HG02678 (cell line): ENCODE results near the gene POU4F1.
A peak's percentile ranks its signal among the peaks of the same experiment; 100 is the strongest.
"Not testable (repeated sequence)": the region's sequence is repeated elsewhere in the genome, so short reads cannot be mapped to it uniquely, and the experiment has no call there.

ENCODE experiments used
- ATAC-seq: cut with Tn5 transposase; IDR thresholded peaks from one replicate; pipeline ENCODE4 v1.9.1; 2021; ENCODE audit warnings: mild to moderate bottlenecking, moderate library complexity; ENCODE audit not compliant: unreplicated experiment

The POU4F1 gene, protein sequence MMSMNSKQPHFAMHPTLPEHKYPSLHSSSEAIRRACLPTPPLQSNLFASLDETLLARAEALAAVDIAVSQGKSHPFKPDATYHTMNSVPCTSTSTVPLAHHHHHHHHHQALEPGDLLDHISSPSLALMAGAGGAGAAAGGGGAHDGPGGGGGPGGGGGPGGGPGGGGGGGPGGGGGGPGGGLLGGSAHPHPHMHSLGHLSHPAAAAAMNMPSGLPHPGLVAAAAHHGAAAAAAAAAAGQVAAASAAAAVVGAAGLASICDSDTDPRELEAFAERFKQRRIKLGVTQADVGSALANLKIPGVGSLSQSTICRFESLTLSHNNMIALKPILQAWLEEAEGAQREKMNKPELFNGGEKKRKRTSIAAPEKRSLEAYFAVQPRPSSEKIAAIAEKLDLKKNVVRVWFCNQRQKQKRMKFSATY

DNA sequence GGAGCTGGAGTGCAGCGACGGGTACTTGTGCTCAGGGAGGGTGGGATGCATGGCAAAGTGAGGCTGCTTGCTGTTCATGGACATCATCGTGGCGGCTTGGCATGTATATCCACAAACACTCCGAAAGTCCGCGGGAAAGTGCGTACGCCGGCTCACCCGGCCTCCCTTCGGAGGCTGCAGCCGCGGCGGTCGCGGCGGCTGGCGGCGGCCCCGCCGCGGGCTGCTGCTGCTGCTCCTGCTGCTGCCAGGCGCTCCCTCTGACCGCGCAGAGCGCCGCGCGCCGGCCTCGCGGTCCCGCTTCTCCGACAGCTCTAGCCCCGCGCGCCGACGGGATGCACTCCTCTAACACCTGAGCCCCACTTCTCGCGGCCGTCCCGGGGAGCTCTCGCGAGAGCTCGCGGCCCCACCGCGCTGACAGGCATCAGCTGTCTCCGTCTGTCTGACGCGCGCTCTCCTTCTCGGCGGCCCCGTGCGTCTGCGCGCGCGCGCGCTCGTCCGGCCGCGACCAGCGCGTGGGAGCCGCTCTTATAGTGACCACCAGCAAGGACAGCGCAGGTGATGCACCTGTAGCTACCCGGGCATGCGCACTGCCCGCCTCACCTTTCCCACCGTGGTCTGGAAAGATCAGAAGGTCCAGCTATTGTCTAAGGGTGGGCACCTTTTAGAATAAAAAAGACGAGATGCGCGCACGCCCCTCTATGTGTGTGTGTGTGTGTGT lies at the start of gene POU4F1:
Gene POU4F1, minus strand, starts transcription at position 313 of the 718 bp plus-strand sequence. Its CDS starts 226 bp downstream, at position 87.
- peak; percentile 92 for ATAC-seq

GRCh38 chr13:78652651-78653050 lies 49.3 kb upstream of the POU4F1 start:
- ATAC-seq: no peak

GRCh38 chr13:78650717-78651083 lies 47.3 kb upstream of the POU4F1 start:
- ATAC-seq: no peak

DNA sequence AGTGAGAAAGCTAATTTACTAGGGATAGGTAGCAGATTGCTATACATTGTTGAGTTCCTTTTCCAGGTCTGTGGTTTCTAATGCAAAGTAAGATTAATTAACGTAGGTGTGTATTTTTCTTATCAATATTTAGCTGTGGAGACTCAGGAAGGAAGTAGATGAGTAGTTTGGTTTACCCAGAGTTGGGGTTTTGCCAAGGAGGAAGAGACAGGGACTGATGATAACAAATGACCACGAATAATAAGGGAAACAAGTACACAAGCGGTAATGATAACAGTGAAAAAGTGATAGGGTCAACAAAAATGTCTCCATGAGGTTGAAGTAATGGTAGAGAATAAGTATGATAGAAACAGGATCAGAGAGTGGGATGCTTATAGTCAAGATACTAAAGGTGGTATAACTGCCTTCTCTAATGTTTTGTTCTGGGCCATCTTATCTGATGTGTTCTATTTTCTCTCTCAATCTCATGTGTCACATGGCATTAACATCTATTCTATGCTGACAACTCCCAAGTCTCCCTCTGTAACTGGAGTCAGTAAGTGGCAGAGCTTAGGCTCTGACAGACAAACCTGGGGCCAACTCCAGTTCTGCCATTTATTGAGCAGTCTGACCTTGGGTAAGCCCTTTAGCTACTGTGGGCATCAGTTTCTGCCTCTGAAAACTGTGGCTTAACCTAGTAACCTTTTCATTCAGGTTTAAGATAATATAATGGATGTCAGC lies 46.8 kb upstream of the POU4F1 start:
- ATAC-seq: no peak

- ATAC-seq: not testable (repeated sequence)
These were observed 43.8 kb upstream of the POU4F1 start for GRCh38 chr13:78647109-78647678.

GRCh38 chr13:78638216-78638615 lies 34.9 kb upstream of the POU4F1 start:
- peak; percentile 68 for ATAC-seq

GRCh38 chr13:78636495-78636894 lies 33.1 kb upstream of the POU4F1 start:
- no peak for ATAC-seq

DNA sequence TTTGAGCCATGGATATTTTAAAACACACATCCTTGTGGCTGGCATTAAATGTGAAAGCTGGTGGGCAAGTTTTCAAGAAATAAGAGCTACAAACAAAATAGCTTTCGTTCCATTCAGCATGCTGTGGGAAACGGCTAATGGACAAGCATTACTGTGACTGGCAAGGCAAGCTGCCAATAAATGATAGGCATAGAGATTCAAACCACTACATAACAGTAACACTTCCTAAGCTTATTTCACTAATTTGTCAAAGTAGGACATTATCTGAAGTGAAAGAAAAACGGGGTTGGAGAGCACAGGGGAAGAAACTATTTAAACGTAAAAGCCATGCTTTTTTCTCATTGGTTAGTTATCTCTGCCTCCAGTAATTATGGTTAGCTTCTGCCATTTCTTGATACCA lies 29.6 kb upstream of the POU4F1 start:
- no peak for ATAC-seq

GRCh38 chr13:78631077-78631476 lies 27.7 kb upstream of the POU4F1 start:
- ATAC-seq: no peak

DNA sequence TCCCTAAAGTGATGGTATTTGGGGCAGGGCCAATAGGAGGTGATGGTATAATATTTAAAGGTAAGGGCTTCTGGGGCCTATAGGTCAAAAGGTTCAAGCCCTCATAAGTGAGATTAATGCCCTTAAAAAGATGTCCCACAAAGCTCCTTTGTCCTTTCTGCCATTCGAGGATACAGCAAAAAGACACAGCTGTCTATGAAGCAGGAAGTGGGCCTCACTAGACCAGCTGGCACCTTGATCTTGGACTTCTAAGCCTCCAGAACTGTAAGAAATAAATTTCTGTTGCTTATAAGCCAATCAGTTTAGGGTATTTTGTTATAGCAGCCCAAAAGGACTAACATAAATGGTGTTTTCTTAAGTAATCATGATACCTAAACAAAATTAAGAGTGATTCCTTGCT lies 27.2 kb upstream of the POU4F1 start:
- no peak for ATAC-seq

DNA sequence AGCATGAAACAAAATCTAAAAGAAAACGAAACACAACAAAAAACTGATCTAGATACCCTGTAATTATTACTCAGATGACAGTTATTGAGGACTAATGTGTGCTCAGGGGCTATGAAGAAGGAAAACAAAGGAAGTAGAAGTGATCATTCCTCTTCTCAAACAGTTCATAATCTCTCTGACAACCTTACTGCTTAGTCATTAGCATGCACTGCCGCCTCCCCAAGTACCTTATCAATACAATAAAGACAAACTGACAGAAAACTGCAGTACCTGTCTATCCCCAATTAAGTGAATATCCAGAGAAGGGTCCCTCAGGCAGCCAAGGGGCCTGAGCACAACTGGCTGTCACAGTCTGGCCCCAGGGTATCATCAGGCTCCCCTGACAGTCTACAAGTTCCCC lies 22.0 kb upstream of the POU4F1 start:
- no peak for ATAC-seq

- no peak for ATAC-seq
These were observed 19.8 kb upstream of the POU4F1 start for GRCh38 chr13:78623132-78623531.

GRCh38 chr13:78620936-78621470 lies 17.7 kb upstream of the POU4F1 start:
- no peak for ATAC-seq

GRCh38 chr13:78618411-78618810 lies 15.1 kb upstream of the POU4F1 start:
- ATAC-seq: no peak

DNA sequence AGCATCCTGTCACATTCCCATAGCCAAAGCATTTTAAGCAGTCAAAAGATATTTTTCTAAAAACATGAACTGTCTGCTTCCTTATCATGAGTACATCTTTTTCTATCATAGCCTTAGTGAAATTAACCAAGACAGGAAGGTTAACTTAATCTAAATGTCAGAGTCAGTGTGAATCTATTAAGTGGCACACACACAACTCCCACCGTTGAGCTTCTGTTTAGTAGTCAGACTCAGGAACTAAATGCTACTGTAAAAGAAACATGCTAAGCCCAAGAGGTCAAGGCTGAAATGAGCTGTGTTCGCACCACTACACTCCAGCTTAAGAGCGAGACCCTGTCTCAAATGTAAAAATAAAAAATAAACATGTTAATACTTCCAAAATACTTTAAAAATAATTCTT lies 7.7 kb upstream of the POU4F1 start:
- no peak for ATAC-seq

- no peak for ATAC-seq
These were observed 7.1 kb upstream of the POU4F1 start for GRCh38 chr13:78610381-78610883.

DNA sequence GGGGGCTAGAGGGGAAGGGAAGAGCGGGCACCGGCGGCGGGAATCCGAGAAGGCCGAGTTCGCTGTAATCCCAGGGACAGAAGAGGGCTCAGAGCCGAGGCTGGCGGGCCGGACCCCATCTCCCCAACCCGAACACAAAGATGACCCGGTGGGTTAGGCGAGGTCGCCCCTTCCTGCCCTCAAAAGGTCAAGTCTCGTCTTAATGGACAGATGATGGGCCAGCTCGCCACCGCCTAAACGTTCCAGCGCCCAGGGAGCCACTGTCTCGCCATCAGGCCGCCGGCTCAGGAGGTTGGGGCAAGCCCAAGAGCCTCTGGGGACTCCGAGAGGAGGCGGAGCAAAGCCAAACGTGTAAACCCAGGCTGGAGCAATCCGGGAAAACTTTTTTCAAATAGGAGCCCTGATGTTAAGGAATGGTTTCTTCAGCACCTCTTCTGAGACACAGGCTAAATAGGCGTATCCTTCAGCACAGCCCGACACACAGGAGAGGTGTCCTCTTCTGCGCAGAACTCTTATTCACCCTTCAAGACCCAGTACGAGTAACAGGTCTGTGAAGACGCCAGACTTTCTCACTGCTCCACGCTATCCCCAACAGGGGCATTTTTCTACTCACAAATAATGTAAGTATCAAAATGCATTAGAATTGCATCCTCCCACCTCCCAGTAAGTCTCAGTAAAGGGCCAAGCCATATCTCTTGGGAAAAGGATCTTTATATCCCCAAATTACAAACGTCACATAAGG lies 6.3 kb upstream of the POU4F1 start:
- ATAC-seq: peak; percentile 36

DNA sequence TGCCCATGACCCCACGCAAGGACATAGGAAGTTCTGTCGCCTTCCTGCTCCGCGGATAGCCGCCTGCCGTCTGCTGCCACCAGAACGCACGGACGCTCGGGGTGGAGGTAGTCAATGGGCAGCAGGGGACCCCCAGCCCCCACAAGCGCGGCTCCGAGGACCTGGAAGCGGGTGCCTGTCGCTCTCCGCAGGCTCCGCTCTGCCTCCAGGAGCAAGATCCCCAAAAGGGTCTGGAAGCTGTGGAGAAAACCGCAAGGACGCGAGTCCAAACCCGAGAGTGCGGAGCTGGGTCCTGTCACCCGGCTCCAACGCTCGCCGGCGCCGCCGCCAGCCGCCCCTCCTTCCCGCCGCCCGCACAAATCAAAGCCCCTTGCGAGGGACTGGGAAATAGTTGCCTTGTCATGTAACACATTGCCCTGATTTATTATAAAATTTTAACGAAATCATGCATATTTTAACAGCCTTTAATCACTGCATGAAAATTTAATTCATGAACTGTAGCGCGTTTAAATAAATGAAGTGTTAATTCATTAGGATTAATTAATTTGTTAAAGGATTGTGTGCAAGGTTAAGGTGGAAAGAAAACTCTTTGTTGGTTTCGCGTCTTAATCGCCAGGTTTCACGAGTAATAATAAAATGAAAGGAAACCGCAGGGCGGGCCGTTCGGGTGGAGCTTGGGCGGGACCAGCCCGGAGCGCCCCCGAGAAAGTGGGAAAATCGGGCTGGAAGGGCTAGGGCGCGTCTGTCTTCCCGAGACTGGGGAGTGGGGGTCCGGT lies 5.5 kb upstream of the POU4F1 start:
- no peak for ATAC-seq

DNA sequence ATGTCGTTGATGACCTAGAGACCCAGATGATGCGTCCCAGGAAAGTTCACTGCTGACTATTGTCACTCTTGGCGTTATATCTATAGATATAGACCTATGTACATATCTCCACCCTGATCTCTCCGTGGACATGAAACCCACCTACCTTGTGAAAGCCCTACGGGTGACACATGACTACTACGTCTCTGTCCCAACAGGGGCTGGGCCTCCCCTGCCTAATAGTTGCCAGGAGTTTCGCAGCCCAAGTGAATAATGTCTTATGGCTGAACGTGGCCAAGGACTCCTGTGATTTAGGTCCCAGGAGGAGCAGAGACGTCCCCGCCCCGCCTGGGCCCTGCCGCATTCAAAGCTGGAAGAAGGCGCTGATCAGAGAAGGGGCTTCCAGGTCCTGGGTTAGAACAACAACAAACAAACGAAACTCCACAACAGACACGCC lies 4.9 kb upstream of the POU4F1 start:
- ATAC-seq: no peak
